ENCODE results near the gene RXRA.
A peak's percentile ranks its signal among the peaks of the same experiment; 100 is the strongest.

Gene RXRA

GRCh38 chr9:134335486-134336220, 9.4 kb downstream of the RXRA start:
- DNase-seq, result no peak

DNA sequence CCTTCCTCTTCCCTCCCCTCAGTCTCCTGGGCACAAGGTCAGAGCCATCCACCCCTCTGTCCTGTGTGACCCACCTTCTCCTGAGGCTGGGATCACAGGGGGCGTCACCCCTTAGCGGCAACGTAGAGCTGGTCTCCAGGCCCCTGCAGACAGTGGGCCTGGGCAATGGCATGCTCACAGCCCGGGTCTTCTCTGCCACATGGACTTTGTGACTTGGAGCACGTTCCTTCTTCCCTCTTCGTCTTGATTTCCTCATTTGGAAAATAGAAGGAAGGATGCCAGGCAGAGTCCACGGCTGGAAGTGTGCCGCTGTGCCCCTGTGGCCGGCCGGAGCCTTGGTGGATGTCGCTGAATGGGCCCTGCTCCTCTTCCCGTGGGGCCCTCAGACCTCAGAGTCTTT, 10.0 kb downstream of the RXRA start:
- no peak for DNase-seq

- DNase-seq, result no peak
Measured at GRCh38 chr9:134336924-134337323, 10.7 kb downstream of the RXRA start.

DNA sequence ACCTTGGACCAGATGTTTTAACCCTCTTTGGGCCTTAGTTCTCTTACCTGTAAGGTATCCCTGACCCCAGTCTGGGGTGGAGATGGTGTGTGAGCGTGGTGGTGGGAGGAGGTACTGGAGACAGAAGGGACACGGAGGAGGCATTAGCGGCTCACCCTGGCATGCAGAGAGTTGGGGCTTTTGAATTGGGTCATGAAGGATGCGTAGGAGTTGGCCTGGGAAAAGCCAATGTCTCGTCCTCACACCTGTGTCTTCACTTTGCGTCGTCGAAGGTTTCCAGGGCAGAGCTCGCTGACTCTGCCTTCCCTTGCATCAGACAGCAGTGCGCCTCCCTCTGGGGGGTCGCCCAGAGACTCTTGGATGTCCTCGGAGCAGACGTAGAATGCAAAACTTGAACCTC, 11.2 kb downstream of the RXRA start:
- DNase-seq, result no peak

GRCh38 chr9:134338394-134339182, 12.3 kb downstream of the RXRA start:
- DNase-seq, result peak in 28 of 51 donors; percentile 18 to 75 (median 46)

DNA sequence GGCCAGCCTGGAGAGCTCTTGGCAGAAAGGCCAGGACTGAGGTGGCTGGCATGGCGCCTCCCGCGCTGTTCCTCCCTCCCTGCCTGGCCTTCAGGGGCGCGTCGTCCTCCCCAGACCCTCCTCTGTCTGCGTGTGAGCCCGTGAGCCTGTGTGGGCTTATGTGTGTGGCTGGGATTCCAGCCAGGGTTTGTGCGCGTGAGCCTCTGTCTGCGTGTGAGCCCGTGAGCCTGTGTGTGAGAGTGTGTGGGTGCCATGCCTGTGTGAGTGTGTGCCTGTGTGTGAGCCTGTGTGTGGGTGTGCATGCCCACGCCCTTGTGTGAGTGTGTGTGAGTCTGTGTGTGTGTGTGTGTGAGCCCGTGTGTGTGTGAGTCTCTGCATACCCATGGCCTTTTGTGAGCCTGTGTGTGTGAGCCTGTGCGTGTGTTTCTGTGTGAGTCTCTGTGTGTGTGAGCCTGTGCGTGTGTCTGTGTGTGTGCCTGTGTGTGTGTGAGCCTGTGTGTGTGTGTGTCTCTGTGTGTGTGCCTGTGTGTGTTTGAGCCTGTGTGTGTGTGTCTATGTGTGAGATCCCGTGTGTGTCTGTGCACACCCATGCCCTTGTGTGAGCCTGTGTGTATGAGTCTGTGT, 13.0 kb downstream of the RXRA start:
- peak in 8 of 51 donors; percentile 33 to 75 (median 54) for DNase-seq

- DNase-seq, result peak in 7 of 51 donors; percentile 13 to 44 (median 24)
Measured at GRCh38 chr9:134340475-134341160, 14.4 kb downstream of the RXRA start.

GRCh38 chr9:134341306-134341705, 15.1 kb downstream of the RXRA start:
- peak in 2 of 51 donors; percentile 15 to 22 for DNase-seq

DNA sequence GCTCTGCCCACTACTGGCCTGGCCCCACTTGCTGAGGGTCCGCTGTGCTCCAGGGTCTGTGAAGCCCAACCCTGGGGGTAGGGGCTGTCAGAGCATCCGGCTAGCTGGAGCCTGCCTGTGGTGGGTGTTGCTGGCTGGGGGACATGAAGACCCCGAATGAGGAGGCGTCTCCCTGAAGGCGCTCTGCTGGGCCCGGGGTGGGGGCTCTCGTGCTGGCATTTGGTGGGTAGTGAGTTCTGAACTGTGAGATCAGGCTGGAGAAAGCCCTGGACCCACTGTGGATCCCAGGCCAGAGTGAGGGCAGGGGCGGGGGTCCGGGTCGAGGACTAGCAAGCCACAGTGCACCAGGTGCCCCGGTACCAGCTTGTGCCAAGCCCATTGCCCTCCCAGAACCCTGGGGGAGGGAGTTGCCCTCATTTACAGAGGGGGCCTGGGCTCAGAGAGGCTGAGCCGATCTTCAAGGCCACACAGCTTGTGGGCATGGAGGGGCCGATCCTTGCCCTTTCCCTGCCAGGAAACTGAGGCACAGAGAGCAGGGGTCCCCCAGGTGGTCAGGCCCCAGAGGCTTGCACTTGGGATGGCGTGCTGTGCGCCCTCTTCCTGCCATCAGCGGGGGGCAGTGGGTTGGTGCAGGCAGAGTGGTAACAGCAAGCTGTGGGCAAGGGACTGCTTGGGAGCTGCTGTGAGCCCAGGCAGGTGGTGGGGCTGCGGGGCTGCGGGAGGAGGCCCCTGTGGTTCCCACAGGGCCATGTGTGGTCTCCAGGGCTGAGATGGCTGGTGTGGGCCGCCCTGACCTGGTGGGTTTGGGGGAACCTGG, 15.9 kb downstream of the RXRA start:
- DNase-seq, result no peak

DNA sequence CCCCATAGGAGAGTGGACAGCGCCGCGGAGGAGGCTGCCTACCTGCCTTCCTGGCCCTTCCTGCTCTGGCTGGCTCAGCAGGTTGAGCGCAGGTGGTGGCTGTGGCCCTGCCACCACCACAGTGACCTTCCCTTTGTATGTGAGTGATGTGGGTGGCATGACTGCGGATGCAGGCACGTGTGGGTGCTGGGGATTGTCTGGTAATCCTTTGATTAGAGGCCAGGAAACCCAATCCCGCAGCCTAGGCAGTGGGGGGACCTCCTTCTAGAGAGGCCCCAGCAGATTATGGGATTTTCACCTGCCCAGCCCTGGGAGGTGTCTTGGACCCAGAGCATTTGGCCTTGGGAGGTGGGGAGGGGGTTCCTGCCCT, 16.5 kb downstream of the RXRA start:
- DNase-seq, result no peak

GRCh38 chr9:134343637-134344036, 17.4 kb downstream of the RXRA start:
- peak in 5 of 51 donors; percentile 18 to 32 (median 29) for DNase-seq

- DNase-seq, result peak in 8 of 51 donors; percentile 18 to 43 (median 33)
Measured at GRCh38 chr9:134344068-134344799, 18.0 kb downstream of the RXRA start.

DNA sequence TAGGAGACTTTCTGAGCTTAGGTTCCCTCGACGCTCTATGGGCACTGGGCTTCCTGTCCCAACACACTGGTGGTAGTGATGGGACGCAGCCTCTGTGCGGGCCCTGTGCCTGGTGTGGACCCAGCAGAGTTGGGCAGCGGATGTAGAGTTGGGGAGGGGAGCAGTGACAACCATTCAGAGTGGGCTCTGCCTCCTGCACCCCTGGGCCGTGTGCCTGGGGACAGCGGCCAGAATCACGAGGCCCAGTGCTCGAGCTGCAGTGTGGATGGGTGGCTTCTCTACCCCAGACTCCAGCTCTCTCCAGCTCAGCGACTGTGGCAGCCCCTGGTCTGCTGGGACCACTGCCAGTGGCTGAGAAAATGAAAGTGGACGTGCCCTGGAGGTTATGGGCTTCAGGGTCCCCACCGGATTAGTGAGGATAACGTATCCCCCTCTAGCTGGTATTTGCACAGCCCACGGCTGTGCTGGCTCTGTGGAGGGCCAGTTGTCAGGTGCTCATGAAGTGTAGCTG, 18.6 kb downstream of the RXRA start:
- DNase-seq, result peak in 19 of 51 donors; percentile 6 to 59 (median 37)

DNA sequence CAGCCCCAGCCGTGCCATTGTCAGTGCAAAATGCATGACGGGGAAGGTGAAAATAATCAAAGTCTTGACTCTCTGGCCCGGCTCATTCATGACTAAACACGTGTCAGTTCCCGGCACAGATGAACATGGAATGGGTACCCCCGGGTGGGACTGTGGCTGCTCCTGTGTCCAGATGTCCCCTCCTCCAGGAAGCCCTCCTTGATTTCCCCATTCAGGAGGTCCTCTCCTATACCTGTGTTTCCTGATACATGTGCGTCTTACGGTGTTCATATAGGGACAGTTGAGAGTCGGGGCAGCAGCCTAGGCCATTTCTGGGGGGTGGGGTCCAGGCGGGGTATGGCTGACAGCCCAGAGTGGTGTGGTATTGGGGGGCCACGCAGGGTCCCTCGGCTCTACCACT, 19.5 kb downstream of the RXRA start:
- no peak for DNase-seq

DNA sequence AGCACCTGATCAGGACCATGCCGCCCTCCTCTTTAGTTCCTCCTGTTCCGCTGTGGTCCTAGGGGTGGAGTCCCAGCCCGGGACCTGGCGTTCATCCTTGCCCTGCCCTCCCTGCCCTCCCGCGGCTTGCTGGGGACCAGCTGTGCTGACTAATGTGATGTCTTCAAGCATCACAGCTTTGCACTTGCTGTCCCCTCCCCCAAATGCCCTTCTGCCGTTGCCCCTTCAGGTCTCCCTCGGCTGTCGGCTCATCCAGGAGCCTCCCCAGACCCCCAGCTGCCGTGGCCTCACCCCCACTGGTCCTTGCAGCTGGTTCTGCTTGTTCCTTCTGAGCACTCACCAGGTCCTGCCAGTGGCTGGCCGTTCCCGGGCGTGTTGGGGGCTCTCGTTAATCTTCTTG, 19.9 kb downstream of the RXRA start:
- peak in 3 of 51 donors; percentile 15 to 23 (median 15) for DNase-seq

GRCh38 chr9:134346840-134347583, 20.8 kb downstream of the RXRA start:
- DNase-seq, result no peak

DNA sequence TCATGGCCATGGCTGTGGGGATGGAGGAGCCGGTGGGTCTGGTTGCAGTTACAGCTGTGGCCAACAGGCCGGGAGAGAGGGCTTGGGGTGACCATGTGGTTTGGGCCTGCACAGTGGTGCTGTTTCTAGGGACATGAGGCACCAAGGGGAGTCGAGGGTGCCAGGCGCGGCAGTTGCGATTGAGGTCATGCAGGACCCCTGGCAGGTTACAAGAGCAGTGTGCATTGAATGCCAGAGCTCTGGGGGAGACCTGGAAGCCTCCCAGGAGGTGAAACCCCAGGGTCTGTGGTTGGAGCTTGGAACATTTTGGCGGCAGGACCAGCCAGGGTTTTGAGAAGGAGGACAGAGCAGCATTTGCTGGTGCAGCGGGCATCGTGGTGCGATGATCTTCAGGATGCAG, 21.7 kb downstream of the RXRA start:
- no peak for DNase-seq

GRCh38 chr9:134348404-134349155, 22.3 kb downstream of the RXRA start:
- DNase-seq, result peak in 19 of 51 donors; percentile 18 to 65 (median 39)

All from hypothalamus (tissue), 51 donors.